Type B pancreatic cell (in vitro differentiated cells): ENCODE data around the gene ANKRD33B. TPM values are rescaled to one million over a fixed set of nuclear protein-coding genes. Genes with fewer than 3 reads are reported as not detected.

Experiments used
- DNase-seq: peaks from one replicate; pipeline ENCODE4 v3.0.0; 2021; ENCODE audit warnings: mixed read lengths; ENCODE audit not compliant: unreplicated experiment; ENCODE audit errors: extremely low spot score
- H3K27ac Mint-ChIP-seq: 2 replicates; pipeline ENCODE4 v1.8.0; 2021; ENCODE audit warnings: mild to moderate bottlenecking, mixed read lengths
- H3K27me3 Mint-ChIP-seq: 2 replicates; pipeline ENCODE4 v1.8.0; 2021; ENCODE audit warnings: mixed read lengths
- H3K36me3 Mint-ChIP-seq: 2 replicates; pipeline ENCODE4 v1.8.0; 2021; ENCODE audit warnings: mixed read lengths
- H3K4me1 Mint-ChIP-seq: one replicate; pipeline ENCODE4 v1.8.0; 2021; ENCODE audit warnings: mixed read lengths; ENCODE audit not compliant: unreplicated experiment
- H3K4me3 Mint-ChIP-seq: 2 replicates; pipeline ENCODE4 v1.8.0; 2021; ENCODE audit warnings: mild to moderate bottlenecking, mixed read lengths
- H3K9me3 Mint-ChIP-seq: 2 replicates; pipeline ENCODE4 v1.8.0; 2021; ENCODE audit warnings: mixed read lengths
- total RNA-seq: library from RNA; stranded (reverse); gene quantifications from 2 replicates; pipeline ENCODE4 v1.2.1, GENCODE V29; 2021; ENCODE audit warnings: low replicate concordance
- TF ChIP-seq, protein P1 (sequence below): fragments of 200-600 bp; sonication (generic); conservative IDR thresholded peaks from 2 replicates; pipeline ENCODE4 v1.5.0; 2021; ENCODE audit warnings: antibody characterized with exemption, mild to moderate bottlenecking

ANKRD33B gene
- total RNA-seq, 1 donor from 2014 or later, result 3.4 TPM

GRCh38 chr5:10610058-10610457 is 46.2 kb downstream of the ANKRD33B start:
- Mint-ChIP-seq H3K27me3 (no peaks in the 10 kb centered on the region), H3K4me3 (no peak overlapping the region), H3K36me3 (no peaks in the 10 kb centered on the region), H3K9me3 (no peaks in the 10 kb centered on the region), H3K27ac (no peak overlapping the region), H3K4me1 (peaks cover 16% of the 10 kb centered on the region)
- no peak for DNase-seq
- TF ChIP-seq, protein P1, sequence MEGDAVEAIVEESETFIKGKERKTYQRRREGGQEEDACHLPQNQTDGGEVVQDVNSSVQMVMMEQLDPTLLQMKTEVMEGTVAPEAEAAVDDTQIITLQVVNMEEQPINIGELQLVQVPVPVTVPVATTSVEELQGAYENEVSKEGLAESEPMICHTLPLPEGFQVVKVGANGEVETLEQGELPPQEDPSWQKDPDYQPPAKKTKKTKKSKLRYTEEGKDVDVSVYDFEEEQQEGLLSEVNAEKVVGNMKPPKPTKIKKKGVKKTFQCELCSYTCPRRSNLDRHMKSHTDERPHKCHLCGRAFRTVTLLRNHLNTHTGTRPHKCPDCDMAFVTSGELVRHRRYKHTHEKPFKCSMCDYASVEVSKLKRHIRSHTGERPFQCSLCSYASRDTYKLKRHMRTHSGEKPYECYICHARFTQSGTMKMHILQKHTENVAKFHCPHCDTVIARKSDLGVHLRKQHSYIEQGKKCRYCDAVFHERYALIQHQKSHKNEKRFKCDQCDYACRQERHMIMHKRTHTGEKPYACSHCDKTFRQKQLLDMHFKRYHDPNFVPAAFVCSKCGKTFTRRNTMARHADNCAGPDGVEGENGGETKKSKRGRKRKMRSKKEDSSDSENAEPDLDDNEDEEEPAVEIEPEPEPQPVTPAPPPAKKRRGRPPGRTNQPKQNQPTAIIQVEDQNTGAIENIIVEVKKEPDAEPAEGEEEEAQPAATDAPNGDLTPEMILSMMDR, result no peak

GRCh38 chr5:10611290-10611689 is 47.4 kb downstream of the ANKRD33B start:
- H3K36me3 Mint-ChIP-seq, result no peaks in the 10 kb centered on the region
- peaks cover 12% of the 10 kb centered on the region for H3K4me1 Mint-ChIP-seq
- H3K27ac Mint-ChIP-seq, result no peak overlapping the region
- TF ChIP-seq, protein P1, result no peak
- DNase-seq, result peak; percentile 40
- no peak overlapping the region for H3K4me3 Mint-ChIP-seq
- H3K27me3 Mint-ChIP-seq, result no peaks in the 10 kb centered on the region
- H3K9me3 Mint-ChIP-seq, result no peaks in the 10 kb centered on the region

DNA sequence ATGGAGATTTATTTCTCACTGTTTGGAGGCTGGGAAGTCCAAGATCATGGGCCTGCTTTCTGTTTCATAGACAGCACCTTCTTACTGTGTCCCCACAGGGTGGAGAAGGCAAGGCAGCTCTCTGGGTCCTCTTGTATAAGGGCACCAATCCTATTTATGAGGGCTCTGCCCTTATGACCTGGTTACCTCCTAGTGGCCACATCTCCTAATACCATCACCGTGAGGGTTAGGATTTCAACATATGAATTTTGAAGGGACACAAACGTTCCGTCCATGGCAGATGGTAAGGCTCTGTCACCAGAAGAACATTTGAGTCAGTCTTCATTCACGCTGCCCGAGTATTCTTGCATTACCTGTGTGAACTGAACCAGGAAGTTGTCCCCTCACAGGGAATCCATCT is 48.4 kb downstream of the ANKRD33B start:
- H3K4me3 Mint-ChIP-seq, result no peak overlapping the region
- no peaks in the 10 kb centered on the region for H3K9me3 Mint-ChIP-seq
- no peaks in the 10 kb centered on the region for H3K27me3 Mint-ChIP-seq
- peak; percentile 18 for DNase-seq
- TF ChIP-seq, protein P1, result no peak
- no peak overlapping the region for H3K27ac Mint-ChIP-seq
- peaks cover 7% of the 10 kb centered on the region for H3K4me1 Mint-ChIP-seq
- no peaks in the 10 kb centered on the region for H3K36me3 Mint-ChIP-seq

DNA sequence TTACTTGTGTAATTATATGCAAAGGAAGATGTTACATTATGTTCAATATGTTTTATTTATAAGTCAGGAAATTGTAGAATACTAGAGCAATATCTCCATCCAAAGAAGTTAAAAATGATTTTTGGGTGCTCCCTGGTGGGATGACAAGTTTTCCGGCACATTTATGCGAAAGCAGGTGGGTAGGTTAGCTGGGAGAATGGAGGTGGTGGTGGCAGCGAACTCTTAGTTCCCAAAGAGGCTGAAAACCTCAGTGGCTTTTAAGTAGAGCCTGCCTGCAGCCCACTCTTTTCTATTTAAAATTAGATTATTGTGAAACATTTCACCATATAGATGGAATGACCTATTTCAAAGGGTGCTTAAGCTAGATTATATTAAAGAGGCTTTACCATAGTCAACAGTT is 51.8 kb downstream of the ANKRD33B start:
- Mint-ChIP-seq H3K36me3 (peaks cover 5% of the 10 kb centered on the region), H3K4me3 (no peak overlapping the region), H3K4me1 (no peaks in the 10 kb centered on the region), H3K27ac (no peak overlapping the region), H3K27me3 (no peaks in the 10 kb centered on the region), H3K9me3 (no peaks in the 10 kb centered on the region)
- TF ChIP-seq, protein P1, result no peak
- no peak for DNase-seq

DNA sequence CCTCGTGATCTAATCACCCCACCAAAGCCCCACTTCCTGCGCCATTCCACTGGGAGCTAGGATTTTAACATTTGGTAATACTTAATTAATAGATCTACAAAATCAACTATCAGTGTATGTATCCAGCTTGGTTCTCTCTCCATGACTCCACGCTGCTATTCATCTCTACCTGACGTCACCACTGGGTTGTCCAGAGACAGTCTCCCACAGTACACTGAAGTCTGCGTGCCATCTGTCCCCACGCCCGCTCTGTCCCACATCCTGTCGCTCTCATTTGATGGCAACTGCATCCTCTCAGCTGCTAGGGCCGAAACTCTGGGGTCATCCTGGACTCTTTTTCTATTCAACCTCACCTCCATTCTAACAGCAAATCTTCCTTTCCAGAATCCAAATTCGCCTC is 53.2 kb downstream of the ANKRD33B start:
- TF ChIP-seq, protein P1, result no peak
- H3K9me3 Mint-ChIP-seq, result peaks cover 9% of the 10 kb centered on the region
- H3K27ac Mint-ChIP-seq, result no peak overlapping the region

GRCh38 chr5:10618311-10618710 is 54.4 kb downstream of the ANKRD33B start:
- H3K36me3 Mint-ChIP-seq, result peaks cover 5% of the 10 kb centered on the region
- DNase-seq, result no peak
- TF ChIP-seq, protein P1, result no peak
- peaks cover 9% of the 10 kb centered on the region for H3K9me3 Mint-ChIP-seq
- no peaks in the 10 kb centered on the region for H3K4me1 Mint-ChIP-seq
- H3K27ac Mint-ChIP-seq, result no peak overlapping the region
- no peak overlapping the region for H3K4me3 Mint-ChIP-seq
- no peaks in the 10 kb centered on the region for H3K27me3 Mint-ChIP-seq

More for the DNA sequence above, 53.2 kb downstream of the ANKRD33B start:
- no peaks in the 10 kb centered on the region for H3K4me1 Mint-ChIP-seq
- H3K36me3 Mint-ChIP-seq, result peaks cover 5% of the 10 kb centered on the region
- no peak for DNase-seq
- H3K4me3 Mint-ChIP-seq, result no peak overlapping the region
- no peaks in the 10 kb centered on the region for H3K27me3 Mint-ChIP-seq
